SU-DHL-6 (cell line): ENCODE measurements around the gene CCDC80.

Experiments
- H2AFZ ChIP-seq: fragments of 200-600 bp; sonication (generic); 2 replicates; pipeline ENCODE4 v1.6.1; 2014; ENCODE audit warnings: low read depth, mild to moderate bottlenecking, moderate library complexity, mixed read lengths, antibody characterized with exemption, low read length; ENCODE audit not compliant: severe bottlenecking
- H3F3A ChIP-seq: fragments of 200-600 bp; shearing (Covaris generic); 2 replicates; pipeline ENCODE4 v1.6.0; 2016; ENCODE audit warnings: antibody characterized with exemption, mild to moderate bottlenecking; ENCODE audit not compliant: insufficient read depth
- H3K27ac ChIP-seq: fragments of 200-600 bp; sonication (generic); 2 replicates; pipeline ENCODE4 v1.5.1; 2016; ENCODE audit warnings: low read depth, mild to moderate bottlenecking, low read length, moderate library complexity, mixed read lengths
- H3K27me3 ChIP-seq: fragments of 200-600 bp; sonication (generic), shearing (Covaris generic); 2 replicates; pipeline ENCODE4 v1.6.0; 2014; ENCODE audit warnings: mild to moderate bottlenecking, low read length
- H3K36me3 ChIP-seq: fragments of 200-600 bp; sonication (generic); 2 replicates; pipeline ENCODE4 v1.6.1; 2014; ENCODE audit warnings: mild to moderate bottlenecking, low read length, mixed read lengths
- H3K4me2 ChIP-seq: fragments of 300-600, 200-600 bp; shearing (Covaris generic), sonication (generic); 2 replicates; pipeline ENCODE4 v1.6.0; 2014; ENCODE audit warnings: low read length, low read depth, mild to moderate bottlenecking; ENCODE audit not compliant: poor library complexity, severe bottlenecking
- H3K4me3 ChIP-seq: fragments of 200-600 bp; sonication (generic); 2 replicates; pipeline ENCODE4 v1.5.1; 2014; ENCODE audit warnings: antibody characterized with exemption, low read length, mild to moderate bottlenecking, mixed read lengths; ENCODE audit not compliant: insufficient read depth, poor library complexity, severe bottlenecking
- H3K79me2 ChIP-seq: fragments of 200-600 bp; sonication (generic); 2 replicates; pipeline ENCODE4 v1.6.1; 2014; ENCODE audit warnings: mild to moderate bottlenecking, low read length, moderate library complexity; ENCODE audit not compliant: insufficient read depth
- H3K9ac ChIP-seq: fragments of 200-600 bp; sonication (generic); 2 replicates; pipeline ENCODE4 v1.7.0; 2014; ENCODE audit warnings: mild to moderate bottlenecking, low read length
- H3K9me2 ChIP-seq: fragments of 200-600 bp; sonication (generic); replicated peaks from 2 replicates; pipeline ENCODE4 v1.6.1; 2014; ENCODE audit warnings: low read length; ENCODE audit not compliant: insufficient read depth
- H3K9me3 ChIP-seq: fragments of 200-600 bp; sonication (generic); 2 replicates; pipeline ENCODE4 v1.6.1; 2014; ENCODE audit warnings: low read length, mixed read lengths; ENCODE audit not compliant: insufficient read depth
- H4K20me1 ChIP-seq: fragments of 200-600 bp; sonication (generic); 2 replicates; pipeline ENCODE4 v1.6.1; 2014; ENCODE audit warnings: low read depth, mild to moderate bottlenecking, antibody characterized with exemption, low read length, moderate library complexity, mixed read lengths
- EZH2phosphoT487 ChIP-seq: fragments of 200-600 bp; sonication (generic), shearing (Covaris generic); conservative IDR thresholded peaks from 2 replicates; pipeline ENCODE4 v1.6.1; 2018; ENCODE audit warnings: mild to moderate bottlenecking, antibody characterized with exemption, low read length, moderate library complexity, mixed read lengths
- TF ChIP-seq, protein P1 (sequence below): fragments of 200-600 bp; sonication (generic); IDR thresholded peaks from one replicate; pipeline ENCODE4 v1.5.1; 2017; ENCODE audit warnings: antibody characterized with exemption, mild to moderate bottlenecking, low read length, moderate library complexity; ENCODE audit not compliant: insufficient read depth, poor library complexity, severe bottlenecking

CCDC80 gene

GRCh38 chr3:112550859-112551258 lies 90.1 kb downstream of the CCDC80 start:
- H3K4me3 ChIP-seq = no peak overlapping the region
- H3K9ac ChIP-seq = no peak overlapping the region
- no peaks in the 10 kb centered on the region for H3K9me2 ChIP-seq
- no peak for TF ChIP-seq EZH2phosphoT487
- TF ChIP-seq, protein P1, sequence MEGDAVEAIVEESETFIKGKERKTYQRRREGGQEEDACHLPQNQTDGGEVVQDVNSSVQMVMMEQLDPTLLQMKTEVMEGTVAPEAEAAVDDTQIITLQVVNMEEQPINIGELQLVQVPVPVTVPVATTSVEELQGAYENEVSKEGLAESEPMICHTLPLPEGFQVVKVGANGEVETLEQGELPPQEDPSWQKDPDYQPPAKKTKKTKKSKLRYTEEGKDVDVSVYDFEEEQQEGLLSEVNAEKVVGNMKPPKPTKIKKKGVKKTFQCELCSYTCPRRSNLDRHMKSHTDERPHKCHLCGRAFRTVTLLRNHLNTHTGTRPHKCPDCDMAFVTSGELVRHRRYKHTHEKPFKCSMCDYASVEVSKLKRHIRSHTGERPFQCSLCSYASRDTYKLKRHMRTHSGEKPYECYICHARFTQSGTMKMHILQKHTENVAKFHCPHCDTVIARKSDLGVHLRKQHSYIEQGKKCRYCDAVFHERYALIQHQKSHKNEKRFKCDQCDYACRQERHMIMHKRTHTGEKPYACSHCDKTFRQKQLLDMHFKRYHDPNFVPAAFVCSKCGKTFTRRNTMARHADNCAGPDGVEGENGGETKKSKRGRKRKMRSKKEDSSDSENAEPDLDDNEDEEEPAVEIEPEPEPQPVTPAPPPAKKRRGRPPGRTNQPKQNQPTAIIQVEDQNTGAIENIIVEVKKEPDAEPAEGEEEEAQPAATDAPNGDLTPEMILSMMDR = no peak
- H3K27me3 ChIP-seq = no peaks in the 10 kb centered on the region
- H4K20me1 ChIP-seq = peaks cover 3% of the 10 kb centered on the region; the same call in 1 of the 2 replicates
- H2AFZ ChIP-seq = no peak overlapping the region
- no peak overlapping the region for H3K27ac ChIP-seq
- no peak overlapping the region for H3K4me2 ChIP-seq
- H3F3A ChIP-seq = peaks cover 3% of the 10 kb centered on the region; the same call in 1 of the 2 replicates
- no peaks in the 10 kb centered on the region for H3K9me3 ChIP-seq
- H3K79me2 ChIP-seq = peaks cover 71% of the 10 kb centered on the region
- peaks cover 51% of the 10 kb centered on the region; the same call in 1 of the 2 replicates for H3K36me3 ChIP-seq
